ENCODE data around the gene PASK. TPM values are rescaled to one million over a fixed set of nuclear protein-coding genes. Genes with fewer than 3 reads are reported as not detected.

Gene PASK
- total and polyA plus RNA-seq, 2 experiments from 2014 or later = 0.56 to 2.1 TPM

DNA sequence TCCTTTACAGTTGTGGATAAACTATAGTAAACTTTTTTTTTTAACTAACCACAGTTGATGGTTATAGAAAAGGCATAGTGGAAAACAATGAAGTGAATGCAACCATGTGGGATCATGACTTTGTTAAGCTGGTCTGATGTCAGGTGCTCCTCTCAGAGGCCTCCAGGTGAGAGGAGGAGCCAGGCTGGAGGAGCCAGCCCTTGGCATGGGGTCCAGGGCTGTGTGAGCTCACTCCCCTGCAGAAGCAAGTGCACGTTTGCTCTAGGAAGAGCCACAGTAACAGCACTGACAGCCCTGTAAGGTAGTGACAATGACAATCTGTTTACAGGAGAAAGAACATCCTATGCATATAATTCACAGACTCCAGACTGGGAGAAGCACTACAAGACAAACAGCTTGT lies 6.7 kb upstream of the PASK start:
- Histone ChIP-seq H3K36me3 (ENCODE audit: low read depth) (no peaks in the 10 kb centered on the region), H3K9ac (no peak overlapping the region), H3K4me3 (no peak overlapping the region), H3K9me3 (ENCODE audit: low read depth) (no peaks in the 10 kb centered on the region), H3K4me2 (ENCODE audit: unreplicated experiment) (no peak overlapping the region), H3K27me3 (replicated peaks; ENCODE audit: insufficient read depth) (no peaks in the 10 kb centered on the region), H3K4me1 (ENCODE audit: insufficient read depth) (peaks cover 30% of the 10 kb centered on the region), H4K20me1 (ENCODE audit: insufficient read depth) (no peaks in the 10 kb centered on the region), H2AFZ (no peak overlapping the region), H3F3A (ENCODE audit: insufficient read depth) (peaks cover 27% of the 10 kb centered on the region), H3K9me2 (ENCODE audit: insufficient read depth) (no peaks in the 10 kb centered on the region), H3K27ac (no peak overlapping the region), H3K79me2 (ENCODE audit: insufficient read depth) (peaks cover 18% of the 10 kb centered on the region)
- no peak for DNase-seq
- TF ChIP-seq EZH2 (IDR thresholded peaks at IDR 0.05; ENCODE audit: insufficient read depth, poor library complexity, severe bottlenecking) (no peak), EZH2phosphoT487 (IDR thresholded peaks at IDR 0.05; ENCODE audit: insufficient read depth, low read depth) (no peak)
- 70 to 95% methylated on average over 1 of the region's 1 CpG for WGBS, 2 experiments (ENCODE audit: low coverage in 1 of 2, low lambda C conversion rate in 2 of 2, missing lambda C conversion rate in 2 of 2)
- in situ Hi-C loops (cut with MboI) = no loop called here

GRCh38 chr2:241154915-241155314 lies 5.6 kb upstream of the PASK start:
- no peaks in the 10 kb centered on the region for H3K27me3 ChIP-seq (replicated peaks; ENCODE audit: insufficient read depth)
- H3K36me3 ChIP-seq (ENCODE audit: low read depth) = no peaks in the 10 kb centered on the region
- no peak overlapping the region for H2AFZ ChIP-seq
- no peaks in the 10 kb centered on the region for H3K9me2 ChIP-seq (ENCODE audit: insufficient read depth)
- H3K9me3 ChIP-seq (ENCODE audit: low read depth) = no peaks in the 10 kb centered on the region
- no peaks in the 10 kb centered on the region for H4K20me1 ChIP-seq (ENCODE audit: insufficient read depth)
- H3K79me2 ChIP-seq (ENCODE audit: insufficient read depth) = peaks cover 24% of the 10 kb centered on the region
- peak overlapping the region; percentile 45 for H3K27ac ChIP-seq
- DNase-seq = peak; percentile 88
- TF ChIP-seq EZH2phosphoT487 (IDR thresholded peaks at IDR 0.05; ENCODE audit: insufficient read depth, low read depth) = no peak
- no peak for TF ChIP-seq EZH2 (IDR thresholded peaks at IDR 0.05; ENCODE audit: insufficient read depth, poor library complexity, severe bottlenecking)
- 16 to 20% methylated on average over 4 of the region's 4 CpGs for WGBS, 2 experiments (ENCODE audit: low coverage in 1 of 2, low lambda C conversion rate in 2 of 2, missing lambda C conversion rate in 2 of 2)
- H3K9ac ChIP-seq = peak overlapping the region; percentile 29; the same call in 1 of the 2 replicates
- in situ Hi-C loops (cut with MboI) = no loop called here
- H3F3A ChIP-seq (ENCODE audit: insufficient read depth) = peaks cover 20% of the 10 kb centered on the region
- no peak overlapping the region for H3K4me3 ChIP-seq
- H3K4me2 ChIP-seq (ENCODE audit: unreplicated experiment) = no peak overlapping the region
- H3K4me1 ChIP-seq (ENCODE audit: insufficient read depth) = peaks cover 31% of the 10 kb centered on the region

- no peak overlapping the region for H3K4me3 ChIP-seq
- in situ Hi-C loops (cut with MboI) = no loop called here
- peaks cover 20% of the 10 kb centered on the region for H3F3A ChIP-seq (ENCODE audit: insufficient read depth)
- peak; percentile 22 for DNase-seq
- no peaks in the 10 kb centered on the region for H3K27me3 ChIP-seq (replicated peaks; ENCODE audit: insufficient read depth)
- TF ChIP-seq EZH2 (IDR thresholded peaks at IDR 0.05; ENCODE audit: insufficient read depth, poor library complexity, severe bottlenecking) = no peak
- TF ChIP-seq EZH2phosphoT487 (IDR thresholded peaks at IDR 0.05; ENCODE audit: insufficient read depth, low read depth) = no peak
- no peaks in the 10 kb centered on the region for H3K9me2 ChIP-seq (ENCODE audit: insufficient read depth)
- no peak overlapping the region for H3K9ac ChIP-seq
- H3K36me3 ChIP-seq (ENCODE audit: low read depth) = no peaks in the 10 kb centered on the region
- H3K27ac ChIP-seq = no peak overlapping the region
- WGBS, 2 experiments (ENCODE audit: low coverage in 1 of 2, low lambda C conversion rate in 2 of 2, missing lambda C conversion rate in 2 of 2) = 77 to 80% methylated on average over 5 to 7 of the region's 7 CpGs
- no peak overlapping the region for H2AFZ ChIP-seq
- H3K79me2 ChIP-seq (ENCODE audit: insufficient read depth) = peaks cover 24% of the 10 kb centered on the region
- peaks cover 31% of the 10 kb centered on the region for H3K4me1 ChIP-seq (ENCODE audit: insufficient read depth)
- no peaks in the 10 kb centered on the region for H3K9me3 ChIP-seq (ENCODE audit: low read depth)
- no peaks in the 10 kb centered on the region for H4K20me1 ChIP-seq (ENCODE audit: insufficient read depth)
- no peak overlapping the region for H3K4me2 ChIP-seq (ENCODE audit: unreplicated experiment)
Observed at GRCh38 chr2:241153616-241154015, 4.3 kb upstream of the PASK start.

GRCh38 chr2:241151934-241152660 lies 2.8 kb upstream of the PASK start:
- no peak overlapping the region for H3K9ac ChIP-seq
- no peaks in the 10 kb centered on the region for H3K36me3 ChIP-seq (ENCODE audit: low read depth)
- H4K20me1 ChIP-seq (ENCODE audit: insufficient read depth) = no peaks in the 10 kb centered on the region
- H3K9me3 ChIP-seq (ENCODE audit: low read depth) = no peaks in the 10 kb centered on the region
- DNase-seq = peak; percentile 17
- H3K4me3 ChIP-seq = no peak overlapping the region
- H3K4me2 ChIP-seq (ENCODE audit: unreplicated experiment) = no peak overlapping the region
- no peak overlapping the region for H3K27ac ChIP-seq
- no peaks in the 10 kb centered on the region for H3K9me2 ChIP-seq (ENCODE audit: insufficient read depth)
- H3K79me2 ChIP-seq (ENCODE audit: insufficient read depth) = peaks cover 24% of the 10 kb centered on the region
- peaks cover 23% of the 10 kb centered on the region for H3K4me1 ChIP-seq (ENCODE audit: insufficient read depth)
- in situ Hi-C loops (cut with MboI) = no loop called here
- no peak overlapping the region for H2AFZ ChIP-seq
- H3K27me3 ChIP-seq (replicated peaks; ENCODE audit: insufficient read depth) = no peaks in the 10 kb centered on the region
- WGBS, 2 experiments (ENCODE audit: low coverage in 1 of 2, low lambda C conversion rate in 2 of 2, missing lambda C conversion rate in 2 of 2) = 66 to 69% methylated on average over 8 of the region's 8 CpGs
- TF ChIP-seq EZH2 (IDR thresholded peaks at IDR 0.05; ENCODE audit: insufficient read depth, poor library complexity, severe bottlenecking) (no peak), EZH2phosphoT487 (IDR thresholded peaks at IDR 0.05; ENCODE audit: insufficient read depth, low read depth) (no peak)
- H3F3A ChIP-seq (ENCODE audit: insufficient read depth) = peaks cover 12% of the 10 kb centered on the region
